Activated CD4-positive, CD25-positive, alpha-beta regulatory T cell treated with anti-CD3 and anti-CD28 coated beads, Interleukin-2, amount 50 U/mL, for 72 hours (primary cell): ENCODE data around the gene LYSMD3.
"Not testable (repeated sequence)": the region's sequence is repeated elsewhere in the genome, so short reads cannot be mapped to it uniquely, and the experiment has no call there.

Source experiments
- DNase-seq: peaks from one replicate; pipeline ENCODE4 v3.0.0; 2021

LYSMD3 gene

DNA sequence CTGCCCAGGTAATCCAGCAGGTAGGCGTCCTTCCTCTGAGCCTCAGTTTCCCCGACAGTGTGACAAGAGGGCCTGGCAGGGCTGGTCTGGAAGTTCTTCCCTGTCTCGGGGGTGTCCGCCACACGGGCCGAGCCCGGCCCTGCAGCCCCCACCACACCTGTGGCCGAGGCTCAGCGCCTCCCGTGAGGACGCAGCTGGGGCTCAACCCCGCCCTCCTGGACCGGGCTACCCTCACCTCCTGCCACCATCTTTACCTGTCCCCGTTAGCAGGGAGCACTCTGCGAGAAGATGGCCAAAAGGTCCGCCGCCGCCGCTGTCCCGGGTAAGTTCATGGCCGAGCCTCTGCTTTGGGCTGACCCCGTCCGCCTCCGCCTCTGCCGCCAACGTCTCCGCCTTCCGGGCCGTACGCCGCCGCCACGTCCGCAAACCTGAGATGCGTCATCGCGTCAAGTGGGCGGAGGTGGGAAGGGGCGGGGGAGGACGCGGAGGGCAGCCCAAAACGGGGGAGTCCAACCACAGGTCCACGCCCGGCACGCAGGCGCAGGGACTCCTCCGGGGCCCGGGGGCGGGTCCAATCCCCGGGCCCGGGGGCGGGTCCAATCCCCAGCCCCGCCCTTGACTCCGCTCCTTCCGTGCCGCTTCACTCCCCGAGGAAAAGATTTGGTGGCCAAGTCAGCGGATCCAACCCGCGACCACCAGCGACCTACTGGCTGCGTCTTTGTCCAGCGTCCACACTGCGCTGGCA, at the start of gene LYSMD3:
Gene LYSMD3, minus strand, starts transcription at position 391 of the 745 bp plus-strand sequence. CDS start 4,295 bp downstream, outside the sequence.
- DNase-seq: peak; percentile 94

DNA sequence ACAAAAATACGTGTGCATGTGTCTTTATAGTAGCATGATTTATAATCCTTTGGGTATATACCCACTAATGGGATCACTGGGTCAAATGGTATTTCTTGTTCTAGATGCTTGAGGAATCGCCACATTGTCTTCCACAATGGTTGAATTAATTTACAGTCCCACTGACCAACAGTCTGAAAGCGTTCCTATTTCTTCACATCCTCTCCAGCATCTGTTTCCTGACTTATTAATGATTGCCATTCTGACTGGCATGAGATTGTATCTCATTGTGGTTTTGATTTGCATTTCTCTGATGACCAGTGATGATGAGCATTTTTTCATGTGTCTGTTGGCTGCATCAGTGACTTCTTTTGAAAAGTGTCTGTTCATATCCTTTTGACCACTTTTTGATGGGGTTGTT, 47.2 kb upstream of the LYSMD3 start:
- DNase-seq: not testable (repeated sequence)

DNA sequence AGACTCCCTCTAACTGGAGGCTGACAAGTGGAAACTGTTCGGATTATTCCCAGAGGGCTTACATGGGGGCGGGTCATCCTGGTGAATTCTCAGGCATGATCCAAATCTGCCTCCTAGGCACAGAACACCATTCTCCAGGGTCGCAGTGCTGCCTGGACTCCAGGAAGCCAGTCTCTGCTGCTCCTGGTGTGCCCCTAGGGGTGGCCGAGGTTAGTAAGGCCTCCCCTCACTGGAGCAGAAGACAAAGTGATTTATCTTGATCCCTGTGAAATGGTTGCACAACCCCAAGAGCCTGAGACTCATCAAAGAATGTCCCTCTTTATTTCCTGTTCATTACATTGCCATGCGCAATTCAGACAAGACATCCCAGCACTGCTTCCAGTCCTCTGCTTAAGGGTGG, 46.3 kb upstream of the LYSMD3 start:
- DNase-seq: no peak

DNA sequence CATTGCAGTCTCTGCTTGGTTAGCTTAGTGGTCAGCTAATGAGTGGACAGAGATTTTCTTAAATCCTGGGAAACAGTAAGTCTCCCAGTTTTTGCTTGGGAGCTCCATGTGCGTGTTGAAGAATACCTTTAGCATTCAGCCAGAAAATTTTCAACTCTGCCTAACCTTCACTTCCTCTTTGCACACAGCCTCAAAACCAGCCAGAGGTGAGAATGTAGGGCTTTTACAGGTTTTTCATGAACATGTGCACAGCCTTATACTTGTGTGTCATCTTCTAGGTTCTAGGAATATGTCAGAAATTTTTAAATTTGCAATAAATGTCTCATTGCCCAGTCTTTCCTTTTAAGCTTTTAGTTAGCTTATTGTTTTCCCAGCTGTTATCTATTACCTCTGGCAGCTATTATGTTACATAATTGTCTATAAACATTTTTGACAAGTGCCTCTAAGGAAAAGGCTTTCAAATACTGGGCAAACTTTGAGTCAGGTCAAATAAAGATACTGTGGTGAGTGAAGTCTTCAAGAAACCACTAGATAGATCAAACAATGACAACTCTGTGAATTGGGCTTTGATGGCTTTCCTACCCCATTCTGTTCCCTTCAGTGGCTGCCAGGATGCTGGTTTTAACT, 41.9 kb upstream of the LYSMD3 start:
- DNase-seq: no peak

DNA sequence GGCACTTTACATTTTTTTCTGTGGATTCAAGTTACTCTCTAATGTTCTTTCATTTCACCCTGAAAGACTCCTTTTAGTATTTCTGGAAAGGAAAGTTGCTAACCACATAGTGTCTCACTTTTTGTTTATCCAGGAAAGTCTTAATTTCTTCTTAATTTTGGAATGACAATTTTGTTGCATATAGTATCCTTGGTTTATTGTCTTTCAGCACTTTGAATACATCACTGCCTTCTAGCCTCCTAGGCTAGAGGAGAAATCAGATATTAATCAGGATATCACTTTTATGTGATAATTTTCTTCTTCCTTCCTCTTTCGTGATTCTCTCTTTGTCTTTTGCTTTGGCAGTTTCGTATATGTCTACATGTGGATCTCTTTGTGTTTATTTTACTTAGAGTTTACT, 40.6 kb upstream of the LYSMD3 start:
- DNase-seq: no peak

DNA sequence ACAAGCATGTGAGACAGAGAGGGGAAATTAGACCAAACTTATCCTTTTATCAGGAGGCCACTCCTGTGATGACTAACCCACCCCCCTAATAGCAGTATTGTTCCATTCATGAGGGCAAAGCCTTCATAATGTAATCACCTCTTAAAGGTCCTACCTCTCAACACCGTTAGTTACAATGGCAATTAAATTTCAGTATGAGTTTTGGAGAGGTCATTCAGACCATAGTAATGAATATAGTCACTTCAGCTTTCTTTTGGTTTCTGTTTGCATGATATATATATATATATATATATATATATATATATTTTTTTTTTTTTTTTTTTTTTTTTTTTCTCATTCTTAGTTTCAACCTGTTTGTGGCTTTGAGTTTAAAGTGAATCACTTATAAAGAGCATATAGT, 39.7 kb upstream of the LYSMD3 start:
- no peak for DNase-seq

DNA sequence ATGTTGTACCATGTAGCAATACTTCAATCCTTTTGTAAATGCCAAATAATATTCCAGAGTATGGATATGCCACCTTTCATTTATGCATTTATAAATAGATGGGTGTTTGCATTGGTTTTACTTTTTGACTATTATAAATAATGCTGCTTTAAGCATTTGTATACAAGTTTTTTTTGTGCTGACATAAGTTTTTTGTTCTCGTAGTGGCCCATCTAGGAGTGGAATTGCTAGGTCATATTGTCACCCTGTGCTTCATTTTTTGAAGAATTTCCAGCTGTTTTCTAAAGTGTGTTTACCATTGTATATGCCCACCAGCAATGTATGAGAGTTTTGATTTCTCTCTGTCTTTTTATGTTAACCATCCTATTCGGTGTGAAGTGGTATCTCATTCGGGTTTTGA, 36.1 kb upstream of the LYSMD3 start:
- DNase-seq: no peak

DNA sequence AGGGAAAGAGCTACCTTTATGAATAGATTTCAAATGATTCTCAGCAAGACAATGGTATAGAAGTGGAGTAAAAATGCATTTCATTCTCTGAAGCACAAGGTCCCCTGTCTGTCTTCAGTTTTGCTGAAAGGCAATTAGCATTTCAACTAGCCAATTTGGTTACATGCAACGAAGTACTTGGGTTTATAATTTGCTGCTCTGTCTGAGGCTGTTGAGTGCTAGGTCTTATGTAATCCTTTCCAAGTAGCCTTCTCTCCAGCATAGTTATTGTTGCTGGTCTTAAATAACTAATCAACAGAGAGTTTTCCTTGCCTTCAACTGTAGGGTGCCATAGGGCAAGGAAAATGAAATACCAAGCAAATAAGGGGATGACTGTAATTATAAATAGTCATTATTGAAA, 33.7 kb upstream of the LYSMD3 start:
- DNase-seq: no peak

DNA sequence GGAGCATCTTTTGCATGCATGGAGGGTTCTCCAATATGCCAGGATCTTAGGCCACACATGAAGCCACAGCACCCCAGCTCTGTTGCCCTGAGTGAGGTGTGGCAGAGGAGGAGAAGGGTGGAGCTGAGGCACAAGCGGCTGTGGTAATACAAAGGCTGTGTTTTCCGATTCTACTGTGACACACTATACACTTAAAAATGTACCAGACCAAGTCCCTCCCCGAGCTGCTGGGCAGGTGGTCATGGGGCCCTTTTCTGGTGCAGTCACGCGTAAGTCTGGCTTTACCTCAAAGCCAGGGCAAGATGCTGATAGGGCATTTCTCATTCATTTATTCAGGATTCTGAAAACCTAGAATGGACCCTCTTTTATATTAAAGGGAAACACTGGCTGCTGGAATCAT, 33.0 kb upstream of the LYSMD3 start:
- no peak for DNase-seq

DNA sequence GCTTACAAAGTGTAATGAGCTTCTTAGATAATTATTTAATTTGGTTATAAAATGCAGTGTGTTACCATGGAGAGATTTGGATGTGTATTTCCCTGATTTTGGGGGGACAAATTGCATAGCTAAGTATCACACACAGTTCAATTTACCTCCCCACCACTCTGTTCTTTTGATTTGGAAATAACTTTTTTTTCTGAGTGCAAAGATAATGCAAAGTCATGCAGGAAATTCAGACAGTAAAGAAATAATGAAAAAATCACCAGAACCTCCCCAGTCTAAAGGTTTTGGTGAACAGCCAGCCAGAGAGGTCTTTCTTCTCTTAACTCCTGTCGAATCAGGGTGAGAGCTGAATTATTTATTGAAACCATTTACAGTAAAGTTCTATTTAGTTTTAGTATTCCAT, 32.4 kb upstream of the LYSMD3 start:
- no peak for DNase-seq

DNA sequence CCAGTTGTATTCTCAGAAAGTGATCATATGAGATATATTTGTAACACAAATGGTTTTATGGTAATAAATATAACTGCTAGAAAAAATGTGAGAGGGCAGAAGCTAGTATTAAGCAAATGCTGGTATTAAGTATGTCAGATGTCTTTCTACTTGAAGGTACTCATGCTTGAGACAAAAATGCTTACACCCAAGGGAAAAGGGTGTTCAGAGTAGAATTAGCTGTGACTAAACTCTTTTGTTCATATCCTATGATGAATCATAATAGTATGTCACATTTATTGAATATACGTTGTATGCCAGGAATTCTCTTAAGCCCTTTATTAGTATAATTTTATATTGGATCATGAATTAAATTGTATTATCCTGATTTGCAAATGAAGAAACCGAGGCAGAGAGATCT, 31.4 kb upstream of the LYSMD3 start:
- no peak for DNase-seq

DNA sequence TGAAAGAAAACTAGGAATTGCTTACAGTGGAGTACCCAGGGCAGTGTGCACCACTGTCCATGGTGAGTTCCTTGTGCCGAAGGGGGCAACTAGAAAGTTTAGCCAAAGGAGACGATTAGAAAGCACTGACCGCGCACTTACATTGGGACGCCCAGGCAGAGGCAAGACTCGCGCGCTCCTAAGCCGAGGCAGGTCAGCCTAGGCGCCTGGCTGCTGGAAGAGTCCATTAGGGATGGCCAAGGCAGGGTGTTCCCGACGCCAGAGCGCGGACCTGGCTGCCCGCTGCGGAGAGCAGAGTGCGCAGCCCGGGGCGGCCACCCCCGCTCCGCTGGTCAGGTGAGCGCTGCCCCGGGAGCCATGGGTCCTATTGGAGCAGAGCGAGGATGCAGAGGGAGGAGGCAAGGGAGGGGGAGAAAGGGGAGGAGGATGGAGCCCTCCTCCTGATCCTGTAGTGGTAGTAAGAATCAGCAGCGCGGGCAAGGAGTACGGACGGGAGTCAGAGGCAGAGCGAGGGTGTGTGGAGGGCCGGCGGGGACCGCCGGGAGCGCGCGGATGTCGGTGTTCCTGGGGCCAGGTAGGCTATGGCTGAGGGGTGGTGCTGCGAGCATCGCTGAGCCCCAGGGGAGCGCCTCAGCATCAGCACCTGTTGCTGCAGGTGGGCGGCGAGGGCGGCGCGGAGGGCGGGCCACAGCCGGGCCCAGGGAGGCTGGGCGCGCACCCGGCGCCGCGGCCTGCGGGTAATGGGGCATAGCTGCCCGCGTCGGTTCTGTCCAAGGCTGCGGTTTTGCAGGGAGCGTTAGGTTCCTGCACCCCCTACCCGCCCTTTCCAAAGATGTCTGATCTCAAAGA, 29.2 kb upstream of the LYSMD3 start, which contains the start of gene ADGRV1:
Gene ADGRV1, plus strand, starts transcription at position 454 of the 849 bp plus-strand sequence. Its CDS starts 99 bp downstream, at position 553.
- no peak for DNase-seq

DNA sequence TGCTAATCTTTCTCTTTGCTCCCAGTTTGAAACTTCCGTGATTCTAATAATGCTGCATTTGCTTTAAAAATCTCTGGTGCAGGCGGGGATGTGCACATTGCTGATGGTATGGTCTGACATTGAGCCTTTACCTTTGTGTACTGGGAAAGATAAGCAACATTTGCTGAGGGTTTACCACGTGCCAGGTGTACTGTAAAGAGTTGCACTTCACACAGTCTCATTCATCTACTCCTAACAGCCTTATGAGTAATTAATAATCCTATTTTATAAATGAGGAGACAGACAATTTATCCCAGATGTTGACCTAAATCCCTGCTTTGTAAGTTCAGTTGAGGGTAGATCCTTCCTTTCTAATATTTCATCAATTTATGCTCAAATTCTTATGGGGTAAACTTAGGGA, 28.5 kb upstream of the LYSMD3 start:
- no peak for DNase-seq

DNA sequence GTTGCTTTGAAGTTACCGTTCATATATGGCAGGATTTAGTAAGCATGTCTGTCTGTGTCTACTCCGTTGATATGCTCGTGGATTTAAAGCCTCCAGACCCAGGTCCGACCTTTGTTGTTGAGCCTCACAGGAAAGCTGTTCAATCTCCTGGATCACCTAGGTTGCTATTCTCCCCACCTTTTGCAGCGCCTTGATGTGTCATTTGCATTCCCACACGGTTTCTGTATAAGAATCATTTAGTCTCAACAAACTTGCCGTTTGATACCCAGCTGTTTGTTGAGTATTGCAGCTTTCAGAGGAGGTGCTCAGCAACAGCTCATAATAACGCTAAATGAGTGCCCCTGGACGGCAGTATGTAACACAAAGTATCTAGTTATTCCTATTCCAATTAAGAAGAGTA, 28.0 kb upstream of the LYSMD3 start:
- no peak for DNase-seq

DNA sequence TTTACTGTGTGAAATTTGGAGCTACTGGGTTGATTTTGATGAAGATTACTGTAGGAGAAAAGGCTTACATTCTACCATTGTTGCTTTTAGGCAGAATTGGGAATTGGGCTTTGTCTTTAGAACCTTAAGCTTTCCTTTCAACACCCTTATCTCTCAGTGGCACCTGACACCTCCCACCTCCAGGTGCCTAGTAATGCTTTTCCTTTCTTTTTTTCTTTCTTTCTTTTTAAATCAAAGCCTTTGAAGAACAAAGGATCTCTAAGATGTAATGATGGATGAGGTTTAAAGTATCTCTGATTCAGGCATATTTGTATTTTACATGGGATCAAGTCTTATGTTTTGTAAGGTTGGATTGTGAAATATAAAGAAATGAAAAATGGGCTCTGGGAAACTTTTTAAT, 26.3 kb upstream of the LYSMD3 start:
- no peak for DNase-seq

DNA sequence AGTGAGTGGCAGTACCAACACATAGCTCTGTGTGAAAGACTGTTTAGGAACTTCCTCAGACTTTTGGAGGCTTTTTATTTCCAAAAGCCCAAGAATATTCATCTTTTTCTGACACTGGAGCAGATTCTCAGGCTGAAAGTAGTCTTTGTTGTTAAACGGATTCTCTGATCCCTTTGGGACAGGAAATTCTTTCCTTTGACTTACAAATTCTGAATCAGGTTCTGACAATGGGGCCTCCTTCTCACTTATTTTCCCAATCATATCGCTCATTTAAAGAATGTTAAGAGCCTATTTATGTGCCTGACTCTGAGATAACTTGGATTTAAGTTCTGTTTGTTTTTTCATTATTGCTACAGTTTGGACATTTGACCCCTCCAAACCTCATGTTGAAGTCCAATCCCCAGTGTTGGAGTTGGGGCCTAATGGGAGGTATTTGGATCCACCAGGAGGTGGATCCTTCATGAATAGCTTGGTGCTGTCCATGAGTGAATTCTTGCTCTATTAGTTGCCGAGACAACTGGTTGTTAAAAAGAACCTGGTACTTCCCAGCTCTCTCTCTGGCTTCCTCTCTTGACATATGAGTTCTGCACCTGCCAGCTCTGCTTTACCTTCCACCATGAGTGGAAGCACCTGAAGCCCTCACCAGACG, 25.1 kb upstream of the LYSMD3 start:
- no peak for DNase-seq

DNA sequence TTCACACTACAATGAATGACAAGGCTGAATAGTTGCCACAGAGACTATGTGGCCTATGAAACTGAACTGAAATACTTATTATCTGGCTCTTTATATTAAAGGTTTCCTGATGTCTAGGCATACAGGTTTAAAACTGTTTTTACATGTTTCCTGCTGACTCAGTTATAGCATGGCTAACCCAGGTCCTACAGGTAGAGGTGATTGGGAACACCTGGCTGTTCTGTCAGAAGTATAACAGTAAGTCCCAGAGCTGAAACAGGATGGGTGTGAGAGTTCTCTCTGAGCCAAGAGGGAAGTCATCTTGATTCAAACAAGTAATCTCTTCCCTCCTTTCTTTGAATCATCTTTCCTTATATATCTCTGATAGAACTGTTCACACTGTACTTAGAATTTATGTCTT, 24.3 kb upstream of the LYSMD3 start:
- no peak for DNase-seq

DNA sequence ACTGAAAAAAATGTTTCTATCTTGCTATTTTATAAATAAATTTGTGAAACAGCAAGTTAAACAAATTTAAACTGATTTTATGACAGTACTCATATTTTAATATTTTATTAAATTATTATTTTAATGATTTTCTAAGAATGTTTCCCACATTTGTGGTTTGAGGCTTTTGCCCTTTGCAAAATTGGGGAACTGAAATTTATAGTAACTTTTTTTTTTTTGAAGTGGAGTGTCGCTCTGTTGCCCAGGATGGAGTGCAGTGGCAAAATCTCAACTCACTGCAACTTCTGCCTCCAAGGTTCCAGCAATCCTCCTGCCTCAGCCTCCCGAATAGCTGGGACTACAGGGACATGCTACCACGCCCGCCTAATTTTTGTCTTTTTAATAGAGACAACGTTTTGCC, 22.0 kb upstream of the LYSMD3 start:
- DNase-seq: no peak

DNA sequence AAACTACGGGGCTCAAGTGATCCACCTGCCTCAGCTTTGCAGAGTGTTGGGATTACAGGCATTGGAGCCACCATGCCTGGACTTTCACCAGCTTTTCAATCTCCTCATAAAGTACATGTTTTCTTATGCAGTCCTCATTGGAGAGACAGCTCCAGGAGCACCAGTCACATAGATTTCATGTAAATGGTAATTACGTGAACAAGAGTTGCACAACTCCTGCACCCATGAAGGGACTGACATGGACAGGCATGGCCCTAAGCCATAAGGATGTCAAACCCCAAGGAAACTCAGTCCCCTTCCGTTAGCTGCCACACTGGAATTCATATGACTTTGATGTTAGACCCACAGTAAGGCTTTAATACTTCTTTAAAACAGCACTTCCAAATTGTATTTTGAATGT, 21.6 kb upstream of the LYSMD3 start:
- DNase-seq: no peak

DNA sequence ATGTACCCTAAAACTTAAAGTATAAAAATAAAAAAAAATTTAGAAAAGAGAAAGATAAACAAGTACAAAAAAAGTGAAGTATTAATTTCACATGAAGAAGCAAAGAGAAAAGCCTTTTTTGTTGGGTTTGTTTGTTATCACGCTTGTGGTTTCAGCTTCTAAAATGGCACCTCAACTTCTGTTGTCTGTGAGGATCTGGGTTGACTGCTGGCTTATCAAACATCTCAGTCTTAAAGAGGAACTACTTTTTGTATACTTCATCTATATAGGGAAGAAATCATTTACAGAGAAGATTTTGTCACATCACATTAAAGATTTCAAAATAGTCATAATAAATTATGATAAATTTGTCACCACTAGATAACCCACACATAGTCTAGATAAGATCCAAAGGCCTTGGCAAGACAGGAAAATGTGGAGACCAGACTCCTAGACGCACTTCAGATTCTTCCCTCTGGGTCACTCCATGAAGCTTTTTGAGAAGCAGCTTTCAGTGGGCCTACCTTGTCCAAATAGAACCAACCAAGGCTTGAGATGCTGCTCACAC, 20.4 kb upstream of the LYSMD3 start:
- DNase-seq: no peak

DNA sequence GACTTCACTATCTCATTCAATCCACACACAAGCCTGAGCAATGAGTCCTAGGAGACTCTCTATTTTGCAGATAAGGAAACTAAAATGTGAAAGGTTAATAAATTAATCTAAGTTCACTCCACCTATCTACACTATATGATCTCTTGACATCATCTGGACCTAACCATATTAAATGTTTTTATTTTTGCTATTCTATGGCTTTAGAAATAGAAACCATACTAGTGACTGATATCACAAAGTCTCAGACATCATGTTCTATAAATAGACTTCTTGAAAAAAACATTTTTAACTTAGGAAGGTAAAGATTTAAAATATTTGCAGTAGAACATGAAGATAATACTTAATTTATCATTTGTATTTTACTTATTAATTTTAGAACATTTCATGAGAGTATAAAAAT, 19.8 kb upstream of the LYSMD3 start:
- no peak for DNase-seq

DNA sequence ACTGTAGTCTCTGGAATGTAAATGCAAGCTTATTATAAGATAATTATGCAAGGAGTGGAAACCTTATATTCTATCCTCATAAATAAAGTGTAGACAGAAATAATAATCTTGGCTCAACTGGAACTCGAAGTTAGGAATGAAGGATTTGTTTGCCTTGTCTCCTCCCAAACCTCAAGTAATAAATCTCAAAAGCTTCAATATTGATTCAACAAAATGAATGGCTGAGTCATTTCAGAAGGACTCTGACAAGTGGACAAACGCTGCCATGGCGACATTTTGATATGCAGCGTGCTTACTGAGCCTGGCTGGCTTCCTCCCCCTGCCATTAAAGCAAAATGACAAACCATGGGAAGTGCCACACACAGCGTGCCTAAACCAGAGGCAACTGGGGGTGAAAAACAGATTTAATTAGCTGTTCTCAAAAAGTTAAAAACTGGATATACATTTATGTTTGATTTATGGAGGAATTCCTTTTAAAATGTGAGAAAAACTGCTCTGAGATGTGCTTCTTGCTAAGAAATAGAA, 18.7 kb upstream of the LYSMD3 start:
- no peak for DNase-seq

DNA sequence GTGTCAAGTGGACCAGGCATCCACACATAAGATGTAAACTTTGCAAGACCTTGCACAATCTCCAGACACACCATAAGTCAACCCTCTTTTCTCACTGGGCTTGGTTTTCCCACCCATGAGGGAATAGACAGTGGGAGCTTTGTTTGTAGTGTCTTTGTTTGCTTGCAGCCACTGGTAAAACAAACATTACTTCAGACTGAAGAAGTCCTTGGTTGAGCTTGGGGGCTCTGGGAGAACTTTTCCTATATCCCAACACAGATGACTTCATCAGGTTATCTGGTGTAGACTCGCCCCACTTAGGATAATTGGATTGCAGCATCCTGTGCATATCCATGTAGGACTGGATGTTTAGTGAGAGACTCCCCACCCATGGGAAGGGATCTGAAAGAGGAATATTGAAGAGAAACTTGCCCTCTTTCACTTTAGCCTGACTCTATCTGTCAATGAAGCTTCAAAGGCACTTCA, 17.7 kb upstream of the LYSMD3 start:
- DNase-seq: no peak
